HL-60/S4 treated with retinoic acid at 250 ng/mL for 4 days and 3 days (cell line): ENCODE measurements around the gene STXBP5.

Experiments used
- in situ Hi-C: fragments of 300-500 bp; cut with MboI; formaldehyde crosslinking; loops from 2 replicates; pipeline ENCODE4 v1.7.0; 2022; ENCODE audit warnings: low sequenced_read_pairs

The STXBP5 gene

GRCh38 chr6:147204060-147204785 is at the start of gene STXBP5:
STXBP5 (plus strand) TSS chr6:147204417; CDS start chr6:147204533, 116 bp downstream.
- in situ Hi-C loops, result no loop called here

DNA sequence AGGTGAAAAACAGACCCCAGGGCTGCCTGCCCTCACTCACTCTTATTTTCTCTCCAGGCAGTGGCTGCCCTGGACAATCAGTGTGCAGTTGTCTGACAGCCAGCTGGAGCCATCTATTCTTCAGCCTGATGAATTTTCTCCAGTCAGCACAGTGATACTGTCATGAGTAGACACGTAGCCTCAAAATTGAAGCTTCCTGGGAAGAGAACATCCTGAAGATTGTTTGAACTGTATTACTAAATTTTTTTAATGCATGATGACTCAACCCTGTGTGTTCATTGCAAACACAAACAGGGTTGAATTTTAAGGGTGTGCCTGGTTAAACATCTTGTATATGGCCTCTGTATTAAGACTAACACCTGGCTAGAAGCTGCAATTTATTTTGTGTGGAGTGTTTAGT is 49.8 kb upstream of the STXBP5 start:
- in situ Hi-C loops, result no loop called here

DNA sequence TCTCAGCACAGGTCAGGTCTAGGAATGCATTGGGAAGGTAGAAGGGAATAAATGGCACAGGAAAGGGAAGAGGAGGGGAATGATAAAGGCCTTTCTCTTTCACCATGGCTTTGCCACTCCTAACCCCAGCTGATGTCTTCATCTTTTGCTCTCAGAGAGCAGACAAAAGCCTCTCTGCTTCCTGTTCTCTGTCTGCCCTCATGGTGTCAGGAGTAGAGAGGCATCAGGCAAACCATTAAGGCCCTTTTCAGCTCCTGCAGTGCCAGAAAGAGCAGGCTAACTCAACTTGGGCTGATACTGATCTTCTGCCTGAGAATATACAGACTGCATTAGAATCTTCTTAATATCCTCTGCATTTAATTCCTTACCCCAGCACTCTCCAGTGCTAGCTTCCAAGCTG is 48.0 kb upstream of the STXBP5 start:
- in situ Hi-C loops, result no loop called here

DNA sequence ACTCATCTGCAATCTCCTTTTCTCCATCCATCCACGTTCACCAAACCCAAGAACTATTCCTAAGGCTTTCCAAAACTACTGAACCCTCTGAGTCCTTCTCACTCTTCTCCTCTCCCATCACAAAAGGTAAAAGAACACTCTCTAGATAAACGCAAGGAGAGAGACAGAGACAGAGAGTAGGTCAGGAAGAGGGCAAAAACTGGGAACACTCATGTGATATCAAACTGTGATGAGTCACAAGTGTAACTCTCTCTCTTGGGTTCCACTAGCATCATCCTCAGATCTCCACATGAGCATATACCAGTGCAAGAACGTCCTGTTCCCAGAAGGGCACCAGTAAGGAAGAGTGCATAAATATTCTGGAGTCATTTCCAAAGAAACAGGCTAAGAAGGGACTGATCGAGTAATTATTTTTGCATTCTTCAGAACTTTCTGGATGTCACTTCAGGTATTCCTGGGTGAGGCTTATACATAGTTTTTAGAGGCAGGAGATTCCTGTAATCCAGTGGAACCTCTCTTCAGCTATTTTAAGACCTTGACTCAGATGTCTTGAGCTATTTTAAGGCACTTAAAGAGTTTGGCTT is 47.3 kb upstream of the STXBP5 start:
- in situ Hi-C loops, result no loop called here

- in situ Hi-C loops, result no loop called here
Observed at GRCh38 chr6:147157930-147158329, 46.3 kb upstream of the STXBP5 start.

DNA sequence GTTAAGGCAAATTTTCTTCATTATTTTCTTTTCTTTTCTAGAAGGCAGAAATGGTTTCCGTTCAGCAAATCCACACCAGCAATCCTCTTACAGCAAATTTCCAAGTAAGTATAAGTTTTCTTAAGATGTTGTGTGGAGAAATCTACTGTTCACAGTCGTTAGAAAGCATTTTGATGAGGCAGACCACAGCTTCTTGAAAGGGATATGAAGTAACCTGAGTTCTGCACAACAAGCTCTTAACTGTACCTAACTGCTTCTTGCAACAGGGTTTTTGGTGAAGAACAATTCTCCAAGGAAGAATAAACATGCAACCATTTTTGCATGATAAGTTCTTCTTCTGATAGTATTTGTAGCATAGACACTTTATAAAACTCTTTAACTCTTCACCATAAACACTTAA is 45.3 kb upstream of the STXBP5 start:
- in situ Hi-C loops, result no loop called here

- in situ Hi-C loops, result no loop called here
Observed at GRCh38 chr6:147159536-147160374, 44.5 kb upstream of the STXBP5 start.

GRCh38 chr6:147160593-147160992 is 43.6 kb upstream of the STXBP5 start:
- in situ Hi-C loops, result no loop called here

DNA sequence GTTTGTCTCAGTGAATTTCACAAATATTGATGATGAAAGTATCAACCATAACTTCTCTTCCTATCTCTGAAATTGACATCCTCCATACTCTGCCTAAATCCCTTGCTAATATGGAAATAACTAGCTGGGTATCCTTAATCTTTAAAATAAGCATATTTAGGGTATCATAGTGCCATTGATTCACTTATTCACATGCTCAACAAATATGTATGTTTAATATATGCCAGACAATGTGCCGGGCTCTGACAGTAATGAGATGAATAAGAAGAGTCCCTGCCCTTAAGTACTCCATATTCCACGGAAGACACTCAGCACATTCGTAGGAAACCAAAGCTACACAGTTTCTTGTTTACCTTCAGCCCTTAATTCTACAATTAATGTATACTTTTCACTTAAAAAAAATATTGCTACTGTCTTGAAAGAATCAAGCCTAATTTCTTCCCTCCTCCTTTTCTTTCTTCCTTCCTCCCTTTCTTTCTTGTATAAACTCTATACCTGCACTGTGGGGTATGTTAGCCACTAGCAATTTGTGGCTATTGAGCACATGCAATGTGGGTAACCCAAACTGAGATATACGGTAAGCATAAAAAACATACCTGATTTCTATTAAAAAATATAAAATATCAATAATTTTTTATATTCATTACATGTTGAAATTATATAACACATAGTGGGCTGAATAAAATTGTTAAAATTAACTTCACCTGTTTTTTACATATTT is 42.8 kb upstream of the STXBP5 start:
- in situ Hi-C loops, result no loop called here

DNA sequence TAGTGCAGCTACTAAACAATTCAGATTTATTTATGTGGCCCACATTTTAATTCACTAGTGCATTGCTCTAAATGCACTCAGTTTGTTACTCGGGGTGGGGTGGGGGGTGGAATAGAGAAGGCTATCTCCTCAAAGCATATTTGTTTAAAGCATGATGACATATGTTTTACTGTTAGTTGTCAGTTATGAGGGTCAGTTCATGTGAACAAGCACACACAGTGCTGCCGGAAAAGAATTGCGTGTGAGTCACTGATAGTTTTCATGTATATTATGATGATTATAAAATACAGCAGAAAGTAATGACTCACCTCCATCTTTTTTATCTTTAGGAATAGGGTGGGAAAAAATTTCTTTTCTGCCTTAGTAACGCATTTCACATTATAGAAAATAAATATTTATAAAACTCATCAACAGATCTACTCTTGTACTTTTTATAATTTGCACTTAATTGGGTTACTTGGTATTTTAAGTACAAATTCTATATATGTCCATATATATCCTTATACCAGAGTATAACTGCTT is 42.2 kb upstream of the STXBP5 start:
- in situ Hi-C loops, result no loop called here

DNA sequence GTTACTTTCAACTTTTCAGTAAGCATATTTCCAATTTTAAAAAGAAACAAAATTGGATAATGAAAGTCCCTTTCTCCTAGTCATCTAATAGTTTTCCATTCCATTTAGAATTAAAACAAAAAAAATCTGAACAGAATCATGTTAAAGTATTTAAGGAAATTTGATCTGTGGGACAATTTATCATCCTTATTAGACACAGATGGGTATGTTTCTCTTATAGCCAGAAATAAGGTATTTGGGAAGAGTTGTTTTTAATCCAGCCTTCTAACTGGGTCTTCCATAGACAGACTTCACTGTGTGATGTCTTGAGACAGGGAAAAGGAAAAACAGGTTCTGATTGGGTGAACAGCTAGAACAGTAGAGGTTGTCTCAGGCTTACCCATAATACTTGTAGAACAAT is 39.5 kb upstream of the STXBP5 start:
- in situ Hi-C loops, result no loop called here

DNA sequence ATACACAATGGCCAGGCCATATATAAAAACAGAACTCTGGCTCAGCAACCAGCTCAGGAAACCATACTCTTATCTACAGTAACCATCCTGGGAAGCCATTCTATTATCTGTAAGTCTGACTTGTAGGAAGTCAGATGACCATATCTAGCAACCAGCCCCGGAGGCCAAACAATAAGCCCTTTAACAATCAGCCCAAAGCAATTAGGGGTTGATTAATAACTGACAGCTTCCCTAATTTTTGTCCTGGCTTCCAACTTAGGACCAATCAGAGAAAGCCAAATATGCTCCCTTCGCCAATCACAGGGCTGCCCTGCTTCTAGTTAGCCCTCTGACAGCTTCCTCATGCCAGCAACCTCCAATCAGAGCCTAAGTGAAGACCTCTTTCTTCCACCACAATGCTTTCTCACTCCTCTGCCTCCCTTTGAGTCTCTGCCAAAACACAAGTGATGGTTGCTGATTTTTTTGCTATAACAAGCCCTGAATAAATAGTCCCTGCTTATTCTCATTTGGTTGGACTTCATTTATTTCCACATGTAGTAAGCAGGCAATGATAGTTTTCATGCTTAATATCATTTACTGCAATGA is 37.8 kb upstream of the STXBP5 start:
- in situ Hi-C loops, result no loop called here

DNA sequence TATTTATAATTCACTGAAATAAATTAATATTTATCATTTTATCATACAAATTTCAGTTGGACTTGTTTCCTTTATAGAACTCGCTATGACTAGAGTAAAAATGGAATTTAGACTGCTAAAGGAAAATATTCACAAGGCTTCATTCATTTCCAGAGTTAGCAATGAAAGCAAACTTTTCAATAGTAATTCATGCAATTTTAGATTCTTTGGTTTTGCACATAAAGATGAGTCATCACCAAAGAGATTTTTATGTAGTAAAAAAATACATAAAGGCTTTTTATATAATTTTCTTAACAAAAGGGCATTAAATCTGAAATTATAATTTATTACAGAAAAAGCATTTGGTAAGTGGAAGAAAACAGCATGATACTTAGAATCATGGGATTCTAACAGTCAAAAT is 37.2 kb upstream of the STXBP5 start:
- in situ Hi-C loops, result no loop called here

DNA sequence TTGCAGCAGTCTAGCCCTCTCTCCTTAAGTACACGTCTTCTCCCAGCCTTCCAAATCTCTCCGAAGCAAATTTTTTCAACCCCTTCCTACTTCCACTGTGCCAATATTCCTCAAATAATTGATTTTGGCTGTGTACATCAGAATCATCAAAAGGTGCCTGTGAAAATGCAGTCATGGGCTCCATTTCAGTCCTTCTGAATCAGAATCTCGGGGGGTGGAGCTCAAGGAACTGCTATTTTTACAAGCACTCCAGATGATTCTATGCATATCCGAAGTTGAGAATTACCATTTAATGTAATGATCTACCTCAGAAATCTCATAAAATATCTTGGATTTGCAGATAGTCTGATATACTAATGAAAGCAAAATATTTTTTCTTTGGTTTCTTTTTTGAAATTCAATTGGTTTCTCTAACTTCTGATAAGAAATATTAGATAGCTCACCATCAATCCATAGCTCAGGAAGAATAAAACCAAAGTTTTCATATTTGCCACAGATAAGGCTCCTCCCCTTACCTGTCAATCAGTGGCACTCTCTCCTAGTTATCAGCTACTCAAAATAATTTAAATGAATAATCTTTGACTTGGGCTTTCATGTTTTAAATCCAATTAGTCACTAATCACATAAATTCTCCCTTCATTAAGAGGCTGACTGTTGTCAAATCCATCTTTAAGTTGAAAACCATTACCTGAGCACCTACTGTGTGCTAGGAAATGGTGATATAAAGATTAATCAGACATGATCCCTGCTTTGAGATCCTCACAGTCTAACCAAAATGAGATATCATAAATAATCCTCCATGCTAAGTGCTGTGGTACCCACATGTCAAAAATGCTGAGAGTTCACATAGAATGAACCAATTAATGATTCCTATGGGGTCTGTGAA is 36.4 kb upstream of the STXBP5 start:
- in situ Hi-C loops, result no loop called here

DNA sequence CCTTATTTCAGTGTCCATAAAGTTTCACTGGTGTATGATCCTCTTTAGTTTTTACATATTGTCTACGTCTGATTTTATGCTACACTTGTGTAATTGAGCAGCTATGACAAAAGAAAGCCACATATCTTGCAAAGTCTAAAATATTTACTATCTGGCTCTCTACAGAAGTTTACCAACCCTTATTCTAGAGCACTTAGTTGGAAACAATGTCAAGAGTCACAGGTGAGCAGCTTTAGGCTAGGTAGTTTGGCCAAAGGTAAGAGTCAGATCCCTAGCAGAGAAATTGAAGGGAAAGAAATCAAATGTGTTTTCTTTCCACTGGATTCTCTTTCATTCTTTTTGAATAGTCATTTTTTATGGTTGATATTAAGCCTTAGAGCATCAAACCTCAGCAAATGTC is 34.7 kb upstream of the STXBP5 start:
- in situ Hi-C loops, result no loop called here

- in situ Hi-C loops, result no loop called here
Observed at GRCh38 chr6:147170269-147170668, 33.9 kb upstream of the STXBP5 start.

GRCh38 chr6:147173140-147173539 is 31.1 kb upstream of the STXBP5 start:
- in situ Hi-C loops, result no loop called here

DNA sequence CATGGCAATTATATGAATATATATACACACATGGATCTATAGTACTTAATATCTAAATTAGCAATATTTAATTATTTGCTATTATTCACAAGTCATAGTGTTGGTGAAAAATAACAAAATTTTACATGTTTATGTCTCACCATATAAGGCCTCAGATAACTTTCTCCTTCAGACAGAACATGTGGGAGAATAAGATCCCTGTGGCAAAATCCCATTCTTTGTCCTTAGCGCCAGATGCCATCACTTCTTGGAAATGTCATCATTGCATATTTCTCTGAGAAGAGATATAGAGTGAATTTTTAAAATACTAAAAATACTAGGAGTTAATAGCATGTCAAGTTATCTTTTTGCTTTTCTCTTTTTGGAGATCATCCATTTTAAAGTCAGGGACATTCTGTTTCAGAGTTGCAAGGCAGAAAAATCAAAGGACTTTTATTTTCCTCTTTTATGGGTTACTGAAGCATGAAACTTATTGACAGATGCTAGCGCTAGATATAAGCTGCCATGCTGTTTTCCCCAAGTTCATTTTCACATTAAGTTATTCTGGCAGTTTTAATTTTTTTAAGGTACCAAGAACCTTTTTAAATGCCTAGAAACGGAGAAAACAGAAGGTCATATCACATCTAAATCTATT is 30.4 kb upstream of the STXBP5 start:
- in situ Hi-C loops, result no loop called here

- in situ Hi-C loops, result no loop called here
Observed at GRCh38 chr6:147176795-147177194, 27.4 kb upstream of the STXBP5 start.
